GM12878 (cell line): Measurements from ENCODE around the gene FKBP2. TPM values are rescaled to one million over a fixed set of nuclear protein-coding genes. Genes with fewer than 3 reads are reported as not detected.

Experiments
- ATAC-seq: fragments of 200-7000 bp; cut with Tn5 transposase; 3 replicates; pipeline ENCODE4 v1.9.1; 2020; ENCODE audit warnings: mild to moderate bottlenecking, moderate library complexity
- BruUV-seq: library from RNA; stranded (reverse); fragments of 400-500 nt; replicated peaks from 2 replicates; lab custom pipeline; 2021; lab: Mats Ljungman, UMichigan
- CTCF ChIA-PET: fragments of 300-600 bp; sonication (Branson Sonifier 250); formaldehyde crosslinking; extraction: SDS; loops from one replicate; lab custom pipeline; 2021; ENCODE audit warnings: inconsistent platforms; lab: Yijun Ruan, JAX
- POLR2A ChIA-PET: fragments of 350-600 bp; formaldehyde crosslinking; extraction: SDS; loops from one replicate; lab custom pipeline; 2021; ENCODE audit warnings: inconsistent platforms; lab: Charles Lee
- RAD21 ChIA-PET: fragments of 300-600 bp; sonication (Branson Sonifier 250); formaldehyde crosslinking; loops from one replicate; lab custom pipeline; 2023; ENCODE audit warnings: antibody characterized with exemption; ENCODE audit not compliant: unreplicated experiment; lab: Charles Lee
- SMC1A ChIA-PET: fragments of 300-600 bp; sonication (Branson Sonifier 250); formaldehyde crosslinking; loops from one replicate; lab custom pipeline; 2023; ENCODE audit not compliant: unreplicated experiment, uncharacterized antibody; lab: Charles Lee
- DNase-seq: peaks from one replicate; pipeline ENCODE4 v3.0.0-alpha.2; 2011; ENCODE audit warnings: low read depth, low spot score
- FAIRE-seq: peaks from 3 replicates; lab custom pipeline; 2011; peaks lifted over from hg19 to GRCh38; lab: Jason Lieb, UNC
- H2AFZ ChIP-seq: 2 replicates; pipeline ENCODE4 v1.6.0; 2011; ENCODE audit warnings: low read depth, low read length, control low read depth; ENCODE audit not compliant: control insufficient read depth
- H3K27ac ChIP-seq: 2 replicates; pipeline ENCODE4 v1.5.1; 2011; ENCODE audit warnings: control low read depth; ENCODE audit not compliant: control insufficient read depth, insufficient read depth
- H3K27me3 ChIP-seq, 2 experiments: replicated peaks in 1 of 2; 2 replicates each; pipeline versions ENCODE4 v1.6.0 to v1.6.1; 2011; ENCODE audit warnings: low read length in 1 of 2; ENCODE audit not compliant: control insufficient read depth in 2 of 2, insufficient read depth in 2 of 2
- H3K36me3 ChIP-seq, 2 experiments: 2 replicates each; pipeline ENCODE4 v1.5.1; 2011; ENCODE audit warnings: low read length in 1 of 2; ENCODE audit not compliant: control insufficient read depth in 2 of 2, insufficient read depth in 2 of 2
- H3K4me1 ChIP-seq: 2 replicates; pipeline ENCODE4 v1.6.1; 2011; ENCODE audit warnings: mild to moderate bottlenecking, low read length, moderate library complexity, mixed read lengths; ENCODE audit not compliant: control insufficient read depth, insufficient read depth
- H3K4me2 ChIP-seq: 2 replicates; pipeline ENCODE4 v1.6.0; 2011; ENCODE audit warnings: control low read depth; ENCODE audit not compliant: control insufficient read depth, insufficient read depth
- H3K4me3 ChIP-seq: fragments of 200-600 bp; sonication (generic); 2 replicates; pipeline ENCODE4 v1.5.1; 2016
- H3K79me2 ChIP-seq: 2 replicates; pipeline ENCODE4 v1.6.0; 2011; ENCODE audit warnings: low read length; ENCODE audit not compliant: control insufficient read depth, insufficient read depth
- H3K9ac ChIP-seq: 2 replicates; pipeline ENCODE4 v1.8.0; 2011; ENCODE audit warnings: low read length, control low read depth, mixed read lengths; ENCODE audit not compliant: control insufficient read depth, insufficient read depth
- H3K9me3 ChIP-seq: replicated peaks from 3 replicates; pipeline ENCODE4 v1.5.1; 2011; ENCODE audit warnings: mild to moderate bottlenecking, low read length; ENCODE audit not compliant: control insufficient read depth, insufficient read depth
- H4K20me1 ChIP-seq: 2 replicates; pipeline ENCODE4 v1.6.0; 2011; ENCODE audit not compliant: control insufficient read depth, insufficient read depth
- CREB1 ChIP-seq: IDR thresholded peaks from 2 replicates; pipeline ENCODE4 v1.6.1; 2012; ENCODE audit warnings: low read depth, mild to moderate bottlenecking, inconsistent platforms
- EZH2 ChIP-seq: IDR thresholded peaks from 2 replicates; pipeline ENCODE4 v1.6.1; 2012; ENCODE audit warnings: low read depth, mild to moderate bottlenecking, control low read depth, inconsistent platforms, low read length, borderline replicate concordance; ENCODE audit not compliant: control insufficient read depth
- RFX5 ChIP-seq: IDR thresholded peaks from 2 replicates; pipeline ENCODE4 v1.6.1; 2011; ENCODE audit warnings: low read depth, low read length, improper control_type of control experiment
- TCF7 ChIP-seq: IDR thresholded peaks from 2 replicates; pipeline ENCODE4 v1.6.1; 2014; ENCODE audit warnings: antibody characterized with exemption, borderline replicate concordance
- ZNF592 ChIP-seq: fragments of 450-650 bp; IDR thresholded peaks from 2 replicates; pipeline ENCODE4 v1.6.1; 2017; ENCODE audit warnings: mild to moderate bottlenecking, moderate library complexity
- WGBS: methylation state at CpG from one replicate; pipeline ENCODE4 v1.1.6; 2016; ENCODE audit warnings: low lambda C conversion rate; ENCODE audit not compliant: insufficient replicate concordance, insufficient coverage; ENCODE audit errors: missing lambda C conversion rate; 5-methylcytosine and 5-hydroxymethylcytosine counted together
- in situ Hi-C: fragments of 300-500 bp; cut with MboI; formaldehyde crosslinking; loops from 9 replicates; pipeline ENCODE4 v1.14.3; 2018; ENCODE audit warnings: mixed read lengths
- intact Hi-C: fragments of 100-400 bp; cut with micrococcal nuclease; formaldehyde crosslinking; loops from one replicate; pipeline ENCODE4 v1.14.2; 2022; ENCODE audit not compliant: unreplicated experiment
- polyA plus RNA-seq, 11 experiments: library from polyadenylated mRNA; depleted of rRNA in 4 of 11; unstranded in 6 of 11; stranded (reverse) in 5 of 11; fragments of >200 nt; fragmentation: Nextera tagmentation in 4 of 11; fragmentation: Illumina TruSeq in 1 of 11; extraction: Ambion mirVana in 4 of 11; extraction: Trizol in 1 of 11; gene quantifications; 1 replicate in 1 of 11; 2 replicates in 10 of 11; pipeline versions ENCODE4 v1.2.1 to v1.2.3, GENCODE V29; 2011 to 2016; ENCODE audit warnings: inconsistent platforms in 2 of 11, missing spikeins in 2 of 11, low read depth in 1 of 11
- total RNA-seq, 4 experiments: library from RNA; depleted of rRNA in 3 of 4; stranded (reverse); fragments of >200 nt in 3 of 4; fragmentation: Illumina TruSeq in 1 of 4; extraction: Trizol in 1 of 4; gene quantifications; 2 replicates each; pipeline versions ENCODE4 v1.2.1 to v1.2.3, GENCODE V29; 2013 to 2021

The FKBP2 gene
- total and polyA plus RNA-seq, 10 of the 15 experiments (the other 5 are each of a cell fraction or from before 2014, with no cell fraction given) = 1.8 to 99.7 (median 39.5) TPM

- Histone ChIP-seq H3K9me3 (no peaks in the 10 kb centered on the region), H3K4me2 (no peak overlapping the region), H3K27me3 (no peaks in the 10 kb centered on the region), H3K27ac (no peak overlapping the region), H3K36me3 (peaks cover 0 to 5% of the 10 kb centered on the region in 2 experiments; a peak in 2 of 4 replicates), H4K20me1 (no peaks in the 10 kb centered on the region), H2AFZ (no peak overlapping the region), H3K4me3 (no peak overlapping the region), H3K79me2 (no peaks in the 10 kb centered on the region; the same call in 1 of the 2 replicates), H3K9ac (no peak overlapping the region), H3K4me1 (peaks cover 7% of the 10 kb centered on the region)
- ChIA-PET RAD21 (no interaction called here), SMC1A (interaction anchor here (1.1 kb wide), 1 partner anchor 50 kb away, joined by 5 read pairs; no protein-coding TSS in a partner anchor), CTCF (interaction anchor here (1.1 to 1.3 kb wide), 2 partner anchors 50 to 63 kb away, joined by 3 read pairs; partner anchors contain the start of genes PRDX5 and TRMT112), POLR2A (interaction anchor here (1.9 kb wide), 1 partner anchor 16 kb away, joined by 5 read pairs; no protein-coding TSS in a partner anchor)
- no TSS peak for BruUV-seq
- TF ChIP-seq EZH2 (no peak), RFX5 (no peak), CREB1 (no peak), TCF7 (no peak), ZNF592 (no peak)
- DNase-seq = no peak
- intact Hi-C loops = no loop called here
- no peak for FAIRE-seq
- no peak for ATAC-seq
- in situ Hi-C loops = no loop called here
- 73% methylated on average over 7 of the region's 7 CpGs for WGBS
These were observed 13.4 kb downstream of the FKBP2 start for GRCh38 chr11:64254326-64254725.
